HG02623 (cell line): Measurements from ENCODE around the gene FAU.
A peak's percentile ranks its signal among the peaks of the same experiment; 100 is the strongest.

ENCODE experiments used
- ATAC-seq: cut with Tn5 transposase; IDR thresholded peaks from one replicate; pipeline ENCODE4 v1.9.1; 2021; ENCODE audit warnings: moderate library complexity; ENCODE audit not compliant: unreplicated experiment

FAU gene

GRCh38 chr11:65109231-65110198 is 12.4 kb downstream of the FAU start:
- ATAC-seq: no peak

GRCh38 chr11:65108469-65109123 is 13.3 kb downstream of the FAU start:
- no peak for ATAC-seq

- ATAC-seq: no peak
These were observed 14.0 kb downstream of the FAU start for GRCh38 chr11:65107751-65108468.

- no peak for ATAC-seq
These were observed 14.9 kb downstream of the FAU start for GRCh38 chr11:65107078-65107477.

GRCh38 chr11:65104628-65105027 is 17.3 kb downstream of the FAU start:
- no peak for ATAC-seq

- no peak for ATAC-seq
These were observed 18.5 kb downstream of the FAU start for GRCh38 chr11:65103476-65103875.

GRCh38 chr11:65102142-65103095 is 19.5 kb downstream of the FAU start:
- no peak for ATAC-seq

- no peak for ATAC-seq
These were observed 21.1 kb downstream of the FAU start for GRCh38 chr11:65100674-65101350.

- no peak for ATAC-seq
These were observed 25.0 kb downstream of the FAU start for GRCh38 chr11:65096926-65097325.

GRCh38 chr11:65095974-65096806 is 25.7 kb downstream of the FAU start, which contains the start of gene VPS51:
VPS51 (plus strand) TSS chr11:65096214; CDS start chr11:65096251, 37 bp downstream.
- ATAC-seq: peak; percentile 71

- no peak for ATAC-seq
These were observed 26.5 kb downstream of the FAU start for GRCh38 chr11:65095427-65095826.

- ATAC-seq: no peak
These were observed 31.3 kb downstream of the FAU start for GRCh38 chr11:65090628-65091027.

GRCh38 chr11:65089621-65090020 is 32.3 kb downstream of the FAU start:
- ATAC-seq: no peak

- ATAC-seq: no peak
These were observed 34.1 kb downstream of the FAU start for GRCh38 chr11:65087827-65088226.

- ATAC-seq: no peak
These were observed 34.7 kb downstream of the FAU start for GRCh38 chr11:65087216-65087615.

- ATAC-seq: no peak
These were observed 35.1 kb downstream of the FAU start for GRCh38 chr11:65086809-65087208.

- ATAC-seq: no peak
These were observed 36.5 kb downstream of the FAU start for GRCh38 chr11:65085446-65085845.

GRCh38 chr11:65084598-65085375 is 37.1 kb downstream of the FAU start:
- ATAC-seq: peak; percentile 6
